GM18909 (cell line): ENCODE data around the gene SGPL1.
"Not testable (repeated sequence)": the region's sequence is repeated elsewhere in the genome, so short reads cannot be mapped to it uniquely, and the experiment has no call there.

ENCODE experiments used
- ATAC-seq: cut with Tn5 transposase; IDR thresholded peaks from one replicate; pipeline ENCODE4 v1.9.1; 2021; ENCODE audit warnings: mild to moderate bottlenecking; ENCODE audit not compliant: unreplicated experiment, poor library complexity

The SGPL1 gene

GRCh38 chr10:70836319-70836718 lies 20.6 kb downstream of the SGPL1 start:
- ATAC-seq = no peak

GRCh38 chr10:70837660-70838059 lies 21.9 kb downstream of the SGPL1 start:
- ATAC-seq = no peak

- no peak for ATAC-seq
These were observed 22.6 kb downstream of the SGPL1 start for GRCh38 chr10:70838270-70838805.

- ATAC-seq = no peak
These were observed 25.1 kb downstream of the SGPL1 start for GRCh38 chr10:70840836-70841235.

GRCh38 chr10:70843333-70843732 lies 27.6 kb downstream of the SGPL1 start:
- ATAC-seq = no peak

GRCh38 chr10:70843776-70844489 lies 28.2 kb downstream of the SGPL1 start:
- no peak for ATAC-seq

- ATAC-seq = no peak
These were observed 29.5 kb downstream of the SGPL1 start for GRCh38 chr10:70845256-70845655.

GRCh38 chr10:70845816-70846215 lies 30.1 kb downstream of the SGPL1 start:
- no peak for ATAC-seq

GRCh38 chr10:70846795-70847194 lies 31.0 kb downstream of the SGPL1 start:
- no peak for ATAC-seq

- no peak for ATAC-seq
These were observed 32.1 kb downstream of the SGPL1 start for GRCh38 chr10:70847659-70848360.

GRCh38 chr10:70849582-70850016 lies 33.9 kb downstream of the SGPL1 start:
- no peak for ATAC-seq

- ATAC-seq = no peak
These were observed 34.3 kb downstream of the SGPL1 start for GRCh38 chr10:70850097-70850496.

GRCh38 chr10:70851597-70852475 lies 36.1 kb downstream of the SGPL1 start:
- ATAC-seq = no peak

GRCh38 chr10:70853038-70853437 lies 37.3 kb downstream of the SGPL1 start:
- no peak for ATAC-seq

- ATAC-seq = no peak
These were observed 37.7 kb downstream of the SGPL1 start for GRCh38 chr10:70853457-70853856.

GRCh38 chr10:70856454-70856853 lies 40.7 kb downstream of the SGPL1 start:
- ATAC-seq = no peak

GRCh38 chr10:70858759-70859158 lies 43.0 kb downstream of the SGPL1 start:
- ATAC-seq = no peak

GRCh38 chr10:70861495-70862197 lies 45.9 kb downstream of the SGPL1 start:
- ATAC-seq = not testable (repeated sequence)

- ATAC-seq = no peak
These were observed 47.9 kb downstream of the SGPL1 start for GRCh38 chr10:70863470-70864160.
